ENCODE data around the gene CA10.

- TF ChIP-seq CTCF (IDR thresholded peaks at IDR 0.05) (no peak), POLR2AphosphoS5 (IDR thresholded peaks at IDR 0.05) (no peak), POLR2A (IDR thresholded peaks at IDR 0.05) (no peak), EP300 (IDR thresholded peaks at IDR 0.05) (no peak)
Measured at GRCh38 chr17:51711581-51711980, 446.9 kb downstream of the CA10 start.

All from gastroesophageal sphincter (tissue), 3 donors.